Ishikawa (cell line): Measurements from ENCODE around the gene ZMYND8.

Source experiments
- NFIC ChIP-seq: IDR thresholded peaks from 2 replicates; pipeline ENCODE4 v1.6.1; 2012
- RAD21 ChIP-seq: IDR thresholded peaks from 2 replicates; pipeline ENCODE4 v1.6.1; 2012; ENCODE audit warnings: low read depth
- REST ChIP-seq: IDR thresholded peaks from 2 replicates; pipeline ENCODE4 v1.6.1; 2012; ENCODE audit warnings: low read depth, mild to moderate bottlenecking
- TCF12 ChIP-seq: IDR thresholded peaks from 2 replicates; pipeline ENCODE4 v1.6.1; 2012; ENCODE audit warnings: low read depth

- no peak for TF ChIP-seq REST
- no peak for TF ChIP-seq NFIC
- TF ChIP-seq TCF12 = no peak
- TF ChIP-seq RAD21 = no peak
Measured at GRCh38 chr20:47262008-47262364, 94.5 kb downstream of the ZMYND8 start.
